Muscle of leg (tissue), 11 donors: ENCODE results near the gene GKN2. TPM values are rescaled to one million over a fixed set of nuclear protein-coding genes. Genes with fewer than 3 reads are reported as not detected.

Experiments
- DNase-seq: peaks from one replicate; pipeline ENCODE4 v3.0.0; 2013
- H3K27ac ChIP-seq: one replicate; pipeline ENCODE4 v1.5.1; 2013; ENCODE audit warnings: mild to moderate bottlenecking, low read length, control low read depth
- H3K27me3 ChIP-seq: one replicate; pipeline ENCODE4 v1.6.1; 2013; ENCODE audit warnings: low read length; ENCODE audit not compliant: control insufficient read depth, insufficient read depth
- H3K36me3 ChIP-seq: one replicate; pipeline ENCODE4 v1.6.1; 2013; ENCODE audit warnings: low read length; ENCODE audit not compliant: control insufficient read depth, insufficient read depth
- H3K4me1 ChIP-seq: one replicate; pipeline ENCODE4 v1.6.1; 2013; ENCODE audit warnings: low read length; ENCODE audit not compliant: control insufficient read depth, insufficient read depth
- H3K4me3 ChIP-seq: one replicate; pipeline ENCODE4 v1.5.1; 2013; ENCODE audit warnings: low read length, control low read depth
- H3K9me3 ChIP-seq: replicated peaks from 2 replicates; pipeline ENCODE4 v1.6.1; 2013; ENCODE audit warnings: low read depth, low read length; ENCODE audit not compliant: control insufficient read depth
- WGBS: methylation state at CpG from one replicate; pipeline ENCODE4 v1.1.5; 2013; ENCODE audit warnings: missing lambda C conversion rate; ENCODE audit not compliant: insufficient coverage; 5-methylcytosine and 5-hydroxymethylcytosine counted together
- polyA plus RNA-seq, 8 donors: library from polyadenylated mRNA; unstranded; fragments of 120-200 nt; gene quantifications; one replicate each; pipeline versions ENCODE4 v1.2.1 to v1.2.3, GENCODE V29; 2013; ENCODE audit warnings: inconsistent platforms in 1 of 8, low replicate concordance in 1 of 8; ENCODE audit not compliant: insufficient read length in 8 of 8, insufficient read depth in 1 of 8
- total RNA-seq: library from RNA; stranded (reverse); fragments of 120-200 nt; gene quantifications from one replicate; pipeline ENCODE4 v1.2.4, GENCODE V29; 2013

The GKN2 gene
- total and polyA plus RNA-seq, 9 donors, result 0.36 TPM; not detected in 8

- WGBS, result no CpG with 5 or more reads among the region's 3 CpGs
- DNase-seq, result no peak
- H3K4me3 ChIP-seq, result no peak overlapping the region
- no peak overlapping the region for H3K27ac ChIP-seq
- no peaks in the 10 kb centered on the region for H3K36me3 ChIP-seq
- no peaks in the 10 kb centered on the region for H3K9me3 ChIP-seq
- no peaks in the 10 kb centered on the region for H3K27me3 ChIP-seq
- H3K4me1 ChIP-seq, result no peaks in the 10 kb centered on the region
Measured at GRCh38 chr2:68931149-68931711, 21.5 kb downstream of the GKN2 start.

GRCh38 chr2:68926796-68927195 lies 25.9 kb downstream of the GKN2 start:
- H3K27me3 ChIP-seq, result no peaks in the 10 kb centered on the region
- 29% methylated on average over 1 of the region's 4 CpGs for WGBS
- H3K4me1 ChIP-seq, result no peaks in the 10 kb centered on the region
- DNase-seq, result no peak
- no peak overlapping the region for H3K4me3 ChIP-seq
- no peaks in the 10 kb centered on the region for H3K36me3 ChIP-seq
- no peak overlapping the region for H3K27ac ChIP-seq
- H3K9me3 ChIP-seq, result no peaks in the 10 kb centered on the region

GRCh38 chr2:68925295-68925896 lies 27.3 kb downstream of the GKN2 start:
- WGBS, result 50% methylated on average over 6 of the region's 9 CpGs
- no peak overlapping the region for H3K27ac ChIP-seq
- no peak overlapping the region for H3K4me3 ChIP-seq
- no peaks in the 10 kb centered on the region for H3K27me3 ChIP-seq
- no peaks in the 10 kb centered on the region for H3K4me1 ChIP-seq
- peak; percentile 59 for DNase-seq
- H3K36me3 ChIP-seq, result no peaks in the 10 kb centered on the region
- no peaks in the 10 kb centered on the region for H3K9me3 ChIP-seq

GRCh38 chr2:68921646-68922045 lies 31.0 kb downstream of the GKN2 start:
- Histone ChIP-seq H3K36me3 (no peaks in the 10 kb centered on the region), H3K4me1 (no peaks in the 10 kb centered on the region), H3K9me3 (no peaks in the 10 kb centered on the region), H3K4me3 (no peak overlapping the region), H3K27ac (no peak overlapping the region), H3K27me3 (no peaks in the 10 kb centered on the region)
- no CpG with 5 or more reads among the region's 4 CpGs for WGBS
- DNase-seq, result no peak

- no peak overlapping the region for H3K4me3 ChIP-seq
Measured at GRCh38 chr2:68920481-68921170, 32.1 kb downstream of the GKN2 start.

GRCh38 chr2:68918497-68918896 lies 34.2 kb downstream of the GKN2 start:
- H3K4me1 ChIP-seq, result no peaks in the 10 kb centered on the region
- no peaks in the 10 kb centered on the region for H3K9me3 ChIP-seq
- H3K4me3 ChIP-seq, result no peak overlapping the region
- H3K27me3 ChIP-seq, result no peaks in the 10 kb centered on the region
- DNase-seq, result no peak
- WGBS, result 94% methylated on average over 5 of the region's 7 CpGs
- no peak overlapping the region for H3K27ac ChIP-seq
- H3K36me3 ChIP-seq, result no peaks in the 10 kb centered on the region

More at GRCh38 chr2:68920481-68921170, 32.1 kb downstream of the GKN2 start:
- Histone ChIP-seq H3K9me3 (no peaks in the 10 kb centered on the region), H3K4me1 (no peaks in the 10 kb centered on the region), H3K27me3 (no peaks in the 10 kb centered on the region), H3K27ac (no peak overlapping the region), H3K36me3 (no peaks in the 10 kb centered on the region)
- WGBS, result 93% methylated on average over 2 of the region's 6 CpGs
- DNase-seq, result no peak

- no CpG with 5 or more reads among the region's 3 CpGs for WGBS
- Histone ChIP-seq H3K36me3 (no peaks in the 10 kb centered on the region), H3K4me1 (no peaks in the 10 kb centered on the region), H3K27ac (no peak overlapping the region), H3K9me3 (no peaks in the 10 kb centered on the region), H3K4me3 (no peak overlapping the region), H3K27me3 (no peaks in the 10 kb centered on the region)
- DNase-seq, result no peak
Measured at GRCh38 chr2:68917034-68917718, 35.5 kb downstream of the GKN2 start.

- Histone ChIP-seq H3K9me3 (no peaks in the 10 kb centered on the region), H3K4me1 (no peaks in the 10 kb centered on the region), H3K4me3 (no peak overlapping the region), H3K27ac (no peak overlapping the region), H3K36me3 (no peaks in the 10 kb centered on the region), H3K27me3 (peaks cover 3% of the 10 kb centered on the region)
- DNase-seq, result no peak
- 33% methylated on average over 1 of the region's 1 CpG for WGBS
Measured at GRCh38 chr2:68916226-68916625, 36.5 kb downstream of the GKN2 start.

- no peak for DNase-seq
- Histone ChIP-seq H3K4me1 (no peaks in the 10 kb centered on the region), H3K4me3 (no peak overlapping the region), H3K27ac (no peak overlapping the region), H3K9me3 (no peaks in the 10 kb centered on the region), H3K27me3 (peaks cover 3% of the 10 kb centered on the region), H3K36me3 (no peaks in the 10 kb centered on the region)
- 93% methylated on average over 4 of the region's 4 CpGs for WGBS
Measured at GRCh38 chr2:68915393-68915792, 37.3 kb downstream of the GKN2 start.

- no CpG with 5 or more reads among the region's 3 CpGs for WGBS
- peaks cover 3% of the 10 kb centered on the region for H3K27me3 ChIP-seq
Measured at GRCh38 chr2:68913359-68913758, 39.3 kb downstream of the GKN2 start.

More at GRCh38 chr2:68913359-68913758, 39.3 kb downstream of the GKN2 start:
- Histone ChIP-seq H3K4me3 (no peak overlapping the region), H3K27ac (no peak overlapping the region), H3K4me1 (peaks cover 7% of the 10 kb centered on the region), H3K36me3 (no peaks in the 10 kb centered on the region), H3K9me3 (no peaks in the 10 kb centered on the region)
- DNase-seq, result no peak
